ENCODE measurements around the gene RPS24.
"Not testable (repeated sequence)": the region's sequence is repeated elsewhere in the genome, so short reads cannot be mapped to it uniquely, and the experiment has no call there.

Gene RPS24

GRCh38 chr10:78058562-78058961 lies 24.9 kb downstream of the RPS24 start:
- DNase-seq, result no peak

GRCh38 chr10:78059906-78060702 lies 26.4 kb downstream of the RPS24 start:
- no peak for DNase-seq

- DNase-seq, result no peak
Observed at GRCh38 chr10:78062296-78062695, 28.6 kb downstream of the RPS24 start.

GRCh38 chr10:78063236-78063635 lies 29.6 kb downstream of the RPS24 start:
- no peak for DNase-seq

GRCh38 chr10:78064919-78065318 lies 31.3 kb downstream of the RPS24 start:
- DNase-seq, result not testable (repeated sequence)

- DNase-seq, result no peak
Observed at GRCh38 chr10:78065611-78066010, 31.9 kb downstream of the RPS24 start.

- DNase-seq, result no peak
Observed at GRCh38 chr10:78066012-78066411, 32.3 kb downstream of the RPS24 start.

GRCh38 chr10:78066728-78067430 lies 33.2 kb downstream of the RPS24 start:
- DNase-seq, result no peak

GRCh38 chr10:78069151-78069550 lies 35.5 kb downstream of the RPS24 start:
- no peak for DNase-seq

GRCh38 chr10:78070064-78070463 lies 36.4 kb downstream of the RPS24 start:
- not testable (repeated sequence) for DNase-seq

- DNase-seq, result no peak
Observed at GRCh38 chr10:78070726-78071125, 37.1 kb downstream of the RPS24 start.

- no peak for DNase-seq
Observed at GRCh38 chr10:78071140-78071856, 37.6 kb downstream of the RPS24 start.

GRCh38 chr10:78071857-78072179 lies 38.2 kb downstream of the RPS24 start:
- DNase-seq, result no peak

- DNase-seq, result no peak
Observed at GRCh38 chr10:78072504-78072903, 38.8 kb downstream of the RPS24 start.

- not testable (repeated sequence) for DNase-seq
Observed at GRCh38 chr10:78075806-78076205, 42.1 kb downstream of the RPS24 start.

GRCh38 chr10:78078539-78079330 lies 45.1 kb downstream of the RPS24 start:
- DNase-seq, result no peak

- no peak for DNase-seq
Observed at GRCh38 chr10:78079411-78079810, 45.7 kb downstream of the RPS24 start.

- DNase-seq, result no peak
Observed at GRCh38 chr10:78081292-78081691, 47.6 kb downstream of the RPS24 start.

GRCh38 chr10:78082636-78083035 lies 49.0 kb downstream of the RPS24 start:
- no peak for DNase-seq
